ENCODE measurements around the gene ANKS6. TPM values are rescaled to one million over a fixed set of nuclear protein-coding genes. Genes with fewer than 3 reads are reported as not detected.

ANKS6 gene
- total and polyA plus RNA-seq, 2 experiments from 2014 or later = 25.5 to 40.3 TPM

- no peak overlapping the region for H3K4me3 ChIP-seq
- H3K36me3 ChIP-seq = no peaks in the 10 kb centered on the region
- H3K4me1 ChIP-seq (ENCODE audit: low read depth) = no peaks in the 10 kb centered on the region
- no peaks in the 10 kb centered on the region for H3K27me3 ChIP-seq
- TF ChIP-seq, protein P1, sequence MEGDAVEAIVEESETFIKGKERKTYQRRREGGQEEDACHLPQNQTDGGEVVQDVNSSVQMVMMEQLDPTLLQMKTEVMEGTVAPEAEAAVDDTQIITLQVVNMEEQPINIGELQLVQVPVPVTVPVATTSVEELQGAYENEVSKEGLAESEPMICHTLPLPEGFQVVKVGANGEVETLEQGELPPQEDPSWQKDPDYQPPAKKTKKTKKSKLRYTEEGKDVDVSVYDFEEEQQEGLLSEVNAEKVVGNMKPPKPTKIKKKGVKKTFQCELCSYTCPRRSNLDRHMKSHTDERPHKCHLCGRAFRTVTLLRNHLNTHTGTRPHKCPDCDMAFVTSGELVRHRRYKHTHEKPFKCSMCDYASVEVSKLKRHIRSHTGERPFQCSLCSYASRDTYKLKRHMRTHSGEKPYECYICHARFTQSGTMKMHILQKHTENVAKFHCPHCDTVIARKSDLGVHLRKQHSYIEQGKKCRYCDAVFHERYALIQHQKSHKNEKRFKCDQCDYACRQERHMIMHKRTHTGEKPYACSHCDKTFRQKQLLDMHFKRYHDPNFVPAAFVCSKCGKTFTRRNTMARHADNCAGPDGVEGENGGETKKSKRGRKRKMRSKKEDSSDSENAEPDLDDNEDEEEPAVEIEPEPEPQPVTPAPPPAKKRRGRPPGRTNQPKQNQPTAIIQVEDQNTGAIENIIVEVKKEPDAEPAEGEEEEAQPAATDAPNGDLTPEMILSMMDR (IDR thresholded peaks at IDR 0.05; ENCODE audit: low read depth, low read length) = no peak
- no peak for DNase-seq (ENCODE audit: low read depth in 1 of 2, low spot score in 1 of 2)
- H3K27ac ChIP-seq = no peak overlapping the region
- H3K9me3 ChIP-seq (ENCODE audit: low read depth) = no peaks in the 10 kb centered on the region
Observed at GRCh38 chr9:98738741-98739140, 57.6 kb downstream of the ANKS6 start.

- Histone ChIP-seq H3K36me3 (no peaks in the 10 kb centered on the region), H3K4me3 (no peak overlapping the region), H3K27ac (no peak overlapping the region), H3K4me1 (ENCODE audit: low read depth) (peaks cover 3% of the 10 kb centered on the region), H3K27me3 (no peaks in the 10 kb centered on the region), H3K9me3 (ENCODE audit: low read depth) (no peaks in the 10 kb centered on the region)
- no peak for DNase-seq (ENCODE audit: low read depth in 1 of 2, low spot score in 1 of 2)
- TF ChIP-seq, protein P1 (IDR thresholded peaks at IDR 0.05; ENCODE audit: low read depth, low read length) = no peak
Observed at GRCh38 chr9:98736226-98736625, 60.1 kb downstream of the ANKS6 start.

DNA sequence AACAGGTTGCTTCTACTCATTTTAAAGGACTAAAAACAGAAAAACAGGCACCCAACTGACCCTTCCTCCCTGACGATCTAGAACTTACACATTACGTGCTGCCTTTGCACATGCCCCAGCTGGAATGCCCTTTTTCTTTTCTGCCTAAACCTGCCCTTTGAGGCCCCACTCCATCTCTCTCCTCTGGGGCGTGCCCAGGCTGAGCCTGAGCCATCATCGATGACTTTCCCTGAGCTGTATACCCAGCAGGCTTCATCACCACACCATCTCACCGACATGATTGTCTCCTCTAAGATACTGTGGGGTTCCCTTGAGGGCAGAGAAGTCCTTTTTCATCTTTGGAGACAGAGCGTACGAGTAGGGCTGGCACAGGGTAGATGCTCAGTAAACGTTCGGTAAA lies 63.6 kb downstream of the ANKS6 start:
- Histone ChIP-seq H3K27me3 (no peaks in the 10 kb centered on the region), H3K27ac (no peak overlapping the region), H3K4me3 (no peak overlapping the region), H3K9me3 (ENCODE audit: low read depth) (no peaks in the 10 kb centered on the region), H3K36me3 (no peaks in the 10 kb centered on the region), H3K4me1 (ENCODE audit: low read depth) (peaks cover 13% of the 10 kb centered on the region)
- TF ChIP-seq, protein P1 (IDR thresholded peaks at IDR 0.05; ENCODE audit: low read depth, low read length) = no peak
- no peak for DNase-seq (ENCODE audit: low read depth in 1 of 2, low spot score in 1 of 2)

DNA sequence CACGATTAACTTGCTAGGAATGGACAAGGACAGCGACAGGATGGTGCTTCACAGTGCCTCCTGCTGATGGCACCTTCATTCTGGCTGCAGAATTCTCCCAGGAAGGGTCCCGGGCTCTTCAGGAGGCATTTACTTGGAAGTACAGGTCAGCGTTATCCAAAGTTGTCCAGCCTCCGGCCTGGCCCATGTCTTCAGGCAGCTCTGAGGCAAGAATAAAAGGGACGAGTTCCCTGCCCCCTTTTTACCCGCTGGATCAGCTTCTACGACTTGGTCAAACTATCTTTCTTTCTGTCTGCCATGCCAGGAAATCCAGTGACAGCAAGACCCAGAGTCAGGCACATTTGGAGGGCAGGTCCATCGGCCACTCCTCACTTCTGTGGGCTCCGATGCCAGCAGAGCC lies 64.3 kb downstream of the ANKS6 start:
- no peak overlapping the region for H3K27ac ChIP-seq
- no peaks in the 10 kb centered on the region for H3K36me3 ChIP-seq
- H3K27me3 ChIP-seq = no peaks in the 10 kb centered on the region
- DNase-seq (ENCODE audit: low read depth in 1 of 2, low spot score in 1 of 2) = no peak
- peaks cover 13% of the 10 kb centered on the region for H3K4me1 ChIP-seq (ENCODE audit: low read depth)
- TF ChIP-seq, protein P1 (IDR thresholded peaks at IDR 0.05; ENCODE audit: low read depth, low read length) = no peak
- H3K4me3 ChIP-seq = no peak overlapping the region
- no peaks in the 10 kb centered on the region for H3K9me3 ChIP-seq (ENCODE audit: low read depth)

GRCh38 chr9:98730871-98731270 lies 65.5 kb downstream of the ANKS6 start:
- Histone ChIP-seq H3K4me1 (ENCODE audit: low read depth) (peaks cover 13% of the 10 kb centered on the region), H3K9me3 (ENCODE audit: low read depth) (no peaks in the 10 kb centered on the region), H3K4me3 (no peak overlapping the region), H3K36me3 (no peaks in the 10 kb centered on the region), H3K27ac (peak overlapping the region; percentile 65), H3K27me3 (peaks cover under 1% of the 10 kb centered on the region)
- TF ChIP-seq, protein P1 (IDR thresholded peaks at IDR 0.05; ENCODE audit: low read depth, low read length) = no peak
- DNase-seq (ENCODE audit: low read depth in 1 of 2, low spot score in 1 of 2) = peak in 1 of 2 donors; percentile 44

DNA sequence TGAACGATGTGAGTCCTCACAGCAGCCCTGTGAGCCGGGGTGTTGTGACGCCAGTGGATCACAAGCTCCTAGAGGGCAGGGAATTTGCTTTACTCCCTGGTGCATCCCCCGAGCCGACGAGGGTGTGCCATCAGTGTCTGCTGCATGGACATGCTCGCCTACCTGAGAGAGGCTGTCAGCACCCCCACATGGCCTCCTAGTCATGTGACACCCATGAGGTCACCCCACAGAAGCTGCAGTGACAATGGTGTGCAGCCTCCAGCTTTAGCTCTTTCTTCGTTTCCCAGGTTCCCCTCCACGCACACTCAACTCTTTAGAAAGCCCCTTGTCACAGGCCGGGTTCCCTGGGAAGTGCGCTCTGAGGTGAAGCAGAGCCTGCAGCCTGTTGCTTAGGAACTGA lies 67.9 kb downstream of the ANKS6 start:
- Histone ChIP-seq H3K27ac (no peak overlapping the region), H3K9me3 (ENCODE audit: low read depth) (no peaks in the 10 kb centered on the region), H3K36me3 (no peaks in the 10 kb centered on the region), H3K4me1 (ENCODE audit: low read depth) (peaks cover 13% of the 10 kb centered on the region), H3K27me3 (peaks cover 17% of the 10 kb centered on the region), H3K4me3 (no peak overlapping the region)
- TF ChIP-seq, protein P1 (IDR thresholded peaks at IDR 0.05; ENCODE audit: low read depth, low read length) = no peak
- DNase-seq (ENCODE audit: low read depth in 1 of 2, low spot score in 1 of 2) = no peak
